Breast epithelium (tissue), 3 donors: ENCODE results near the gene ME3.

Experiments
- CTCF ChIP-seq, 3 donors: fragments of 450-650 bp; IDR thresholded peaks; one replicate each; pipeline ENCODE4 v1.5.1; 2016 to 2017; ENCODE audit warnings: antibody characterized with exemption in 3 of 3, mild to moderate bottlenecking in 3 of 3, moderate library complexity in 3 of 3
- POLR2A ChIP-seq: fragments of 450-650 bp; IDR thresholded peaks from one replicate; pipeline ENCODE4 v1.6.1; 2016; ENCODE audit warnings: antibody characterized with exemption, mild to moderate bottlenecking, moderate library complexity
- POLR2AphosphoS5 ChIP-seq, 3 donors: sonication (generic); formaldehyde crosslinking; IDR thresholded peaks; one replicate each; pipeline ENCODE4 v1.6.1; 2017; ENCODE audit warnings: antibody characterized with exemption in 3 of 3

DNA sequence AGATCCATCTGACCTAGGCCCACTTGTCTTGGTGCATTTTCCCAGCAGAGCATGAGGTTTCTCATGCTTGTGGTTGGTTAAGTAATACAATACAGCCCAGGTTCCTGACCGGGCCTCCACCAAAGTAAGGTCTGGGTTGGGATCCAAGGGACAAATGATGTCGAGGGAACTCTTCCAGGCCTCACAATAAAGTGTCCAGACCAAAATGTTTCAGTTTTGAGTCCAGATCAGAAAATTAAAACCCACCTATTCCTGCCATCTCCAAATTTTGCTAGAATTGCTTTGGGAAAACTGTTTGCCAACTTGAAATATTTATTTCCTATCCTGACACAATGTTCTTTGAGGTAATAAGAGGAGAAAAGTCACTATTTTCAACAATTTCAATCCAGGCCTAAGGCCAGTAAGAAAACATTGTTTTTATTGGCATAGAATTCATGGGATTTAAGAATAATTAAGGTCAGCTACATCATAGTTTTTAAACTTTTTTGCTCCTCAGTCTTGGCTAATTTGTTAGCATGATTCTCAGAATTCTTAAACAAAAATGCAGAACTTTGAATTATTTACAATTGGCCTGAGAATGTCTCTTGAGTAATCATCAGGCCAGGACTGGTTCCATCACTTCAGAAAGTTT, 51.4 kb downstream of the ME3 start:
- no peak for TF ChIP-seq CTCF (IDR thresholded peaks at IDR 0.05)
- no peak for TF ChIP-seq POLR2A
- TF ChIP-seq POLR2AphosphoS5 (IDR thresholded peaks at IDR 0.05) = no peak
